GM12878 (cell line): ENCODE results near the gene LGALS8.

Experiments
- FOXK2 ChIP-seq: fragments of 450-650 bp; IDR thresholded peaks from 2 replicates; pipeline ENCODE4 v1.6.1; 2017; ENCODE audit warnings: mild to moderate bottlenecking, moderate library complexity
- ZBTB11 ChIP-seq: fragments of 450-650 bp; formaldehyde crosslinking; IDR thresholded peaks from 2 replicates; pipeline ENCODE4 v1.5.0; 2022; ENCODE audit warnings: mild to moderate bottlenecking, missing genetic modification characterization

- TF ChIP-seq FOXK2 (no peak), ZBTB11 (CRISPR knock-in tag) (no peak)
These were observed 8.3 kb upstream of the LGALS8 start for GRCh38 chr1:236515443-236515958.
